ENCODE data around the gene CD7.

The CD7 gene

GRCh38 chr17:82328141-82328993, 11.0 kb upstream of the CD7 start:
- DNase-seq (ENCODE audit: low read depth): no peak

GRCh38 chr17:82327757-82328140, 10.3 kb upstream of the CD7 start:
- no peak for DNase-seq (ENCODE audit: low read depth)

- no peak for DNase-seq (ENCODE audit: low read depth)
Observed at GRCh38 chr17:82327289-82327688, 9.9 kb upstream of the CD7 start.

GRCh38 chr17:82325286-82326180, 8.1 kb upstream of the CD7 start:
- DNase-seq (ENCODE audit: low read depth): no peak

GRCh38 chr17:82324566-82325285, 7.3 kb upstream of the CD7 start:
- DNase-seq (ENCODE audit: low read depth): no peak

- DNase-seq (ENCODE audit: low read depth): no peak
Observed at GRCh38 chr17:82323514-82324234, 6.3 kb upstream of the CD7 start.

GRCh38 chr17:82322526-82323453, 5.4 kb upstream of the CD7 start:
- no peak for DNase-seq (ENCODE audit: low read depth)

GRCh38 chr17:82321947-82322466, 4.6 kb upstream of the CD7 start:
- no peak for DNase-seq (ENCODE audit: low read depth)

- DNase-seq (ENCODE audit: low read depth): peak; percentile 77
Observed at GRCh38 chr17:82320956-82321927, 3.8 kb upstream of the CD7 start.

- no peak for DNase-seq (ENCODE audit: low read depth)
Observed at GRCh38 chr17:82320140-82320840, 2.9 kb upstream of the CD7 start.

- no peak for DNase-seq (ENCODE audit: low read depth)
Observed at GRCh38 chr17:82319619-82320062, 2.2 kb upstream of the CD7 start.

- no peak for DNase-seq (ENCODE audit: low read depth)
Observed at GRCh38 chr17:82318772-82319606, 1.6 kb upstream of the CD7 start.

GRCh38 chr17:82318169-82318498, 726 bp upstream of the CD7 start:
- no peak for DNase-seq (ENCODE audit: low read depth)

GRCh38 chr17:82316651-82317393, 586 bp downstream of the CD7 start:
- DNase-seq (ENCODE audit: low read depth): no peak

GRCh38 chr17:82315703-82316358, 1.6 kb downstream of the CD7 start:
- no peak for DNase-seq (ENCODE audit: low read depth)

Data from T follicular helper cell (primary cell).